NCI-H1436 treated with DMSO at 0.1 percent for 48 hours (cell line): ENCODE results near the gene CBFA2T3.
"Not testable (repeated sequence)": the region's sequence is repeated elsewhere in the genome, so short reads cannot be mapped to it uniquely, and the experiment has no call there.

Source experiments
- DNase-seq: peaks from one replicate; lab custom pipeline; 2025; lab: John Stamatoyannopoulos, UW

The CBFA2T3 gene

GRCh38 chr16:88889702-88890352 lies 87.2 kb downstream of the CBFA2T3 start:
- not testable (repeated sequence) for DNase-seq

- no peak for DNase-seq
Measured at GRCh38 chr16:88888461-88889387, 88.3 kb downstream of the CBFA2T3 start.

DNA sequence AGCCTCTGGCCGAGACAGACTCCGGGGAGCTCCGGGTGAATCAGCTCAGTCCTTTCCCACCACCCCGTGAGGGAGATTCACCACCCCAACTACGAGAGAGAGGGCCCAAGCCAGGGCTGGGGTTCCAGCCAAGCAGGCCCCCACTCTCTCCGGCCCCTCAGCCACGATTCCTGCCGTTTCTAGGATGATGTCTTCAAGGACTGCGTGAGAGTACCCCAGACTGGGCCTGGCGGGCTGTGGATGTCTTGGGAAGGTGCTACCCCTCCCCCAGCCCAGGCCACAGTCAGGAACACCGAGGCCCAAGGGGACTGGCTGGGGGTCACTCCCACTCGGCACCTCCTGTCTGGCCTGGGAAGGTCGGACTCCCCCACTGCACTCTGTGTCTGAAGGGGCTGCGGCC lies 89.0 kb downstream of the CBFA2T3 start:
- no peak for DNase-seq

GRCh38 chr16:88886845-88887521 lies 90.0 kb downstream of the CBFA2T3 start:
- DNase-seq = no peak

DNA sequence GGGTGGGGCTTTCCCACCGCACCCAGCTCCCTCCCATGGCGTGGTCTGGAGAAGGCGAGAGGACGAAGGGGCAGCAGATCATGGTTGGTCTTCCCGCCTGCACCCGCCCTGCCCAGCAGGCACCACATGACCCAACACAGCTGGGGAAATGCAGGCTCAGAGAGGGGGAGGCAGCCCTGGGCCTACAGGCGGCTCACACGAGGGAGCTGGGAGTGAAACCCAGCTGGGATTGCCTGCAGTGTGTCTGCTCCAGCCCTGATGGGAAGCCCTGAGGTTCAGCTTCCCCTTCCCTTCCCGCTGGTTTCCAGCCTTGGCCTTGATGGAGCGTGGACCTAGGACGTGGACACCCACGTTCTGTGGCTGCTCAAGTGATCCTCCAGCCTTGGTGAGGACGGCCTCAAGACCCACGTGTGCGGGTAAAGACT lies 90.6 kb downstream of the CBFA2T3 start:
- DNase-seq = no peak

- DNase-seq = no peak
Measured at GRCh38 chr16:88885693-88886280, 91.2 kb downstream of the CBFA2T3 start.

GRCh38 chr16:88884569-88885271 lies 92.3 kb downstream of the CBFA2T3 start:
- DNase-seq = no peak

DNA sequence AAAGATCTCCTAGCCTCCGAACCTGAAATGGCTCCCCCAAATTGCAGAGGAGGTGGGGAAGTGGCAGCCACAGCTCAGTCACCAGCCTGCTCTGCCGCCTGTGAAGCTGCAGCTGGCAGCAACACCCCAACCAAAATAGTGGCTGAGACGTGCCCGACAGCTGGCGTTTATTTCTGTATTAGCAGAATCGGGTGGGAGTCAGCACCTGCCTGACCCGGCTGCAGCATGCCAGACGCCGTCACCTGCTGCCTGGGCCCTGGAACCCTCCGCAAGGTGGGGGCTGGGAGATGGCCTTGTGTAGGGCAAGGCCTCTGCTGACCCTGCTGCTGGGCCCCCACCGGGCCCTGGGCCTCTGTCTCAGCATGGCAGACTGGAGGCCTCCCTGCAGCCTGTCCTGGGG lies 93.1 kb downstream of the CBFA2T3 start:
- no peak for DNase-seq

- DNase-seq = no peak
Measured at GRCh38 chr16:88883117-88883895, 93.7 kb downstream of the CBFA2T3 start.

DNA sequence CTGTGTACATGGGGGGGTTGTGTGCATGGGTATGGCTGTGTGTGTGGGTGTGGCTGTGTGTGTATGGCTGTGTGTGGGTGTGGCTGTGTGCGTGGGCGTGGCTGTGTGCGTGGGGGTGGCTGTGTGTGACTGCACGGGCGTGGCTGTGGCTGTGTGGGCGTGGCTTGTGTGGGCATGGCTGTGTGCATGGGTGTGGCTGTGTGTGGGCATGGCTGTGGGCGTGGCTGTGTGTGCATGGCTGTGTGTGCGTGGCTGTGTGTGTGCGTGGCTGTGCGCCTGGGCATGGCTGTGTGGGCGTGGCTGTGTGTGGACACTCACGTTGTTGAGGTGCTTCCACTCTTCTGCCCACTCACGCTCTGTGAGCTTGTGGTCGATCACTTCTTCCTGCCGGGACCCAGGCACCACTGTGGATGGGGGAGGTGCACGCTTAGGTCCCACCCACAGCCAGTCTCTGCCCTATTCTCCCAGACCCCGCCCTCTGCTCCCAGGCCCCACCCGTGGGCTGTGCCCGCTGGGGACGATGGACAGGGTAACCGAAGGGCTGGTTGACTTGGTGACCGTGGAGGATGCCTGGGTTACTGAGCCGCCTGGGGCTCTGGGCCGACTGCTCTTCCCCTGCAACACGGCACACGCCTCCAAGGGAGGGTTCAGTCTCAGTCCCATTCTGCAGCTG lies 94.5 kb downstream of the CBFA2T3 start:
- no peak for DNase-seq

DNA sequence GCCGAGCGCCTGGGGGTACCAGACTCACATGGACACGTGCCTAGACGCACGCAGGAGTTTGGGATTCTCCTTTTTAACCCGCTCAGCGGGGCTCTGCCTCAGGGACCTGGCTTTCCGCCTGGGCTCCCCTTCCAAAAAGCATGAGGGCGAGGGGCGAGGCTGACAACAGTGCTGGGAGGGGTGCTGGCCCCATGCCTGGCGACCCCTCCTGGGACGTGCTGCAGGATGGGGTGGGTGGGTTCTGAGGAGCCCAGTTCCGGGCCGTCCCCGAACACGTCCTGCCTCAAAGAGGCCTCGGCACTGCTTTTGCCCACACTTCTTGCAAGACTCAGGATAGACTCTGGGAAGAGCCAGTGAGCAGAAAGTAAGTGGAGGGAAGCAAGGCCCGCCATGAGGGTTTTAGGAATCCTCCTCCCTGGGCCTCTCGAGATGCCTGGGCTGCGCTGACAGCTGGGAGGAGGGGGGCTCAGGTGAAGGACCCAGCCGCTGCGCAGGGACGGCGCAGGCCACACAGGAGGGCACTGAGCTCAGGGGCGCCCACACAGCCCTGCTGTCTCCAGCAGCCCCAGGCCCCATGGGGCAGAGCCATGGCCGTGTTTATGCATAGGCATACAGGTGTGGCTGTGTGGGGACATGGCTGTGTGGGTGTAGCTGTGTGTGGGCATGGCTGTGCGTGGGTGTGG lies 95.2 kb downstream of the CBFA2T3 start:
- no peak for DNase-seq

GRCh38 chr16:88881007-88881615 lies 95.9 kb downstream of the CBFA2T3 start:
- no peak for DNase-seq

- DNase-seq = no peak
Measured at GRCh38 chr16:88880226-88881006, 96.6 kb downstream of the CBFA2T3 start.

DNA sequence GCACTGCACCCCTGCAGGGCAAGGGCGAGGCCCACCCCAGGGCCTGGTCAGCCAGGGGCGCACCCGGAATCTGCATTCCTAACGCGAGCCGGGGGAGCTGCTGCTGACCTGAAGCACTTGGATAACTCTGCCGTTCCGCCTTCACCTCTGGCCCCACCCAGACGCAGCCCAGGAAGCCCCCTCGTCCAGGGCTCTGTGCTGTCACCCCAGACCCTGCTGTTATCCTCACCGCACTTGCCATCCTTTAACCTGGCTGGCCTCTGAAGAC lies 97.3 kb downstream of the CBFA2T3 start:
- no peak for DNase-seq

- DNase-seq = no peak
Measured at GRCh38 chr16:88878967-88879787, 97.8 kb downstream of the CBFA2T3 start.

GRCh38 chr16:88878356-88878755 lies 98.7 kb downstream of the CBFA2T3 start:
- DNase-seq = no peak

DNA sequence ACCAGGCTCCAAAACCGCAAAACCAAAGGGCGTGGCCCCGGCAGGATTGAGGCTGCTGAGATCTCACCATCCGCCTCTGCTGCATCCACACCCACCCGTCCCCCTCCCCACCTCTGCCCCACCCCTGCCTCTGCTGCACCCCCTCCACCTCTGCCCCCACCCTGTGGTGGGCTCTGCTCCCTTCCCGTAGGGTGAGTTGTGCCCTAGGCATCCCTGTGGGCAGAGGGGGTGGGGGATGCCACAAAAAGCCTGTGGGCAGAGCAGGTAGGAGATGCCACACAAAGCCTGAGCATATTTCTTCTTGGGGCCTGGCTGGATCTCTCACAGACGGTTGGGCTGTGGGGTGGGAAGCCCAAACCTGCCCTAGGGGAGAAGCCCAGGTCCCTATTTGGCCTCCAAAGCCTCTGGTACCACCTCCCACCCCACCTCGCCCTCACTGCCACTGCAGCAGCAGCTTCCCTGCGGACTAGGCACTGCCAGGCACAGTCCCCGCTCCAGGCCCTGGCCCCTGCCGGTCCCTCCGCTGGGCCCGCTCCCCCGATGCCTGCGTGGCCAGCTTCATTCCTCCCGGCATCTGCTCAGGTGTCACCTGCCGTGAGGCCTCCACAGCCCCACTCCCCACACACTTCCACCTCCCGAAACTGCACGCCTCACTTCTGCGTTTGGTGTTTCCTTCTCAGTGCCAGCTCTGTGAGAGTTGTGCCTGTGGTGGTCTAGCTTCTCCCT lies 99.3 kb downstream of the CBFA2T3 start:
- no peak for DNase-seq
